SK-N-MC (cell line): ENCODE results near the gene MED13L.

ENCODE experiments used
- DNase-seq: peaks from one replicate; pipeline ENCODE4 v3.0.0-alpha.2; 2011; ENCODE audit warnings: low read depth, low spot score
- H3K27ac ChIP-seq: fragments of 200-600 bp; sonication (generic); 2 replicates; pipeline ENCODE4 v1.5.1; 2016; ENCODE audit warnings: mixed run types
- H3K36me3 ChIP-seq: fragments of 200-600 bp; sonication (generic); 2 replicates; pipeline ENCODE4 v1.6.1; 2017; ENCODE audit warnings: antibody characterized with exemption, low read length, mixed read lengths; ENCODE audit not compliant: insufficient read depth
- H3K4me3 ChIP-seq: fragments of 200-600 bp; sonication (generic); 2 replicates; pipeline ENCODE4 v1.5.1; 2016
- H3K9ac ChIP-seq: fragments of 200-600 bp; sonication (generic); 2 replicates; pipeline ENCODE4 v1.8.0; 2017; ENCODE audit warnings: mixed run types, mixed read lengths; ENCODE audit not compliant: insufficient read length
- H3K9me3 ChIP-seq: fragments of 200-600 bp; sonication (generic); 2 replicates; pipeline ENCODE4 v1.6.1; 2017; ENCODE audit warnings: low read depth, mild to moderate bottlenecking, antibody characterized with exemption, low read length, moderate library complexity, mixed read lengths
- EZH2 ChIP-seq: fragments of 200-600 bp; sonication (generic); IDR thresholded peaks from one replicate; pipeline ENCODE4 v1.6.1; 2017; ENCODE audit warnings: antibody characterized with exemption
- FOXP2 ChIP-seq: optimal IDR thresholded peaks from 2 replicates; pipeline ENCODE3; 2011; ENCODE audit warnings: mild to moderate bottlenecking, moderate library complexity; ENCODE audit not compliant: insufficient read depth; ENCODE audit errors: extremely low read length, control extremely low read depth
- POLR2AphosphoS5 ChIP-seq: IDR thresholded peaks from 2 replicates; pipeline ENCODE4 v1.6.1; 2012; ENCODE audit warnings: mild to moderate bottlenecking, low read depth, low read length, borderline replicate concordance

The MED13L gene

DNA sequence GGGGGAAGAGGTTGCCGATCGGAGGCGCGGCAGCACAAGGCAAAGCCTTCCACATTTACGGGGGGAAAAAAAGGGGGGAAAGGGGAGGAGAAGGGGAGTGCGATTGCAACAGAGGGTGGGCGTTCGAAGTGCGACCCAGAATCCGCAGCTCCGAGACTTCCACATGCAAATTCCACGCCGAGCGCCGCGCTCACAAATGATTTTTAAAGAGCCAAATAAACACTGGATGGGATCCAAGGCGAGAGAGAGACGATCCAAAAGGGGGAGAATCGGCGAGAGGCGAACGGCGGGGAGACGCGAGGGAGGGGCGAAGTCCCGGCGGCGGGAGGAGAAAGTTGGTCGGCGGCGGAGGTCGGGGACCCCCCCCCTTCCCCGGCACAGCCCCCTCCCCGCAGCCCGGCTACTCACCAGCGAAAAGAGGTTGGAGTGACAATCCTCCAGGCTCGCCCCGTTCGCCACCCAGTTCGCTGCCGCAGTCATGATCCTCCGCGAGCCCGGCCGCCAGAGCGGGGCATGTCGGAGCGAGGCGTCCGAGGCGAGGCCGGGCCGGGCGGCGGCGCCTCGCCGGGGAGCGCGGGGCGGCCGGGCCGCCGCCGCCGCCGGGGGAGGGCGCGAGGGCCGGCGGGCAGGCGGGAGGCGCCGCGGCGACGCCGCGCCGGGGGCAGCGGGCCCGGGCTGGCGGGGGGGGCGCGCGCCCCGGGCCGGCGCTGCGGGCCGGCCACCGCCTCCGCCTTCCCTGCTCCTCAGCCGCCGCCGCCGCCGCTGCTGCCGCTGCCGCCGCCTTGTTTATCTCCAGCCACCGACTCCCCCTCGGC is 634 bp downstream of the MED13L start:
- no peak for DNase-seq
- H3K27ac ChIP-seq = peak overlapping the region; percentile 77; the same call in 1 of the 2 replicates
- no peaks in the 10 kb centered on the region for H3K36me3 ChIP-seq
- H3K4me3 ChIP-seq = peak overlapping the region; percentile 89
- H3K9me3 ChIP-seq = no peaks in the 10 kb centered on the region
- peak overlapping the region; percentile 67 for H3K9ac ChIP-seq
- TF ChIP-seq FOXP2 (no peak), EZH2 (no peak), POLR2AphosphoS5 (no peak)

DNA sequence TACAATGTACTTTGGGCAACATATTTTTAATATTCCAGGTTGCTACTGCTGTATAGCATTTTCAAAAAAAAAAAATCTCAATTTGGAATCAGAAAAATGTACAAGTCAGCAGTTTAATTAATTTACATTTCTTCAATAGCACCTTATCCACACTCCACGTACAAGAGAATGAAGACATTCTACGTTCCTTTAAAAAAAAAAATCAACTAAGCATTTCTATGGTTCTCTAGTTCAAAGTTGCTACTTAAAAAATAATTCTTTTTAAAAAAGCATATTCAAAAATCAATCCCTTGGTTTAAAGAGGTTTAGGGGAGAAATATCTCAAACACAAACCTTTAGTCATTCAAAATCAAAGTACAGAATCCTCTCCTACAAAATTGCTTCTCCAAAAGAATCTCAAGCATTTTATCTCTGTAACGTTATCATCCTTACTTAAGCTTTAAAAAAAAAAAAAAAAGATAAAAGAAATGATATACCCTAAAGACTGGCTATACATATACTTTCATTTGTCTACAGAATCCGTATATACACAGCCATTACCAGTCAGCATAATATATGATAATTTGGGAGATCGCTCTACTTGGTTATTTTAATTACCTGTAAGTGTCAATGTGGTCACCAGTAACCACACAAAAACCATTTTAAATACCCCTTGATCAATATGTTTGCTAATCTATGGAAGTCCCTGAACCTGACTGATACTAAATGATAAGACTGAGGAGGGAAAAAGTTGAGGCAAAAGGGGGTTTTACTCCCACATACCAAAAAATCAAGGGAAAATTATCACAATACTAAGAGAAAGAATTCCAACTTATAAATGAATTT is 2.7 kb downstream of the MED13L start:
- Histone ChIP-seq H3K36me3 (no peaks in the 10 kb centered on the region), H3K9ac (peak overlapping the region; percentile 10), H3K9me3 (no peaks in the 10 kb centered on the region), H3K27ac (peak overlapping the region; percentile 58; the same call in 1 of the 2 replicates), H3K4me3 (peak overlapping the region; percentile 89)
- TF ChIP-seq FOXP2 (no peak), POLR2AphosphoS5 (no peak), EZH2 (no peak)
- no peak for DNase-seq

DNA sequence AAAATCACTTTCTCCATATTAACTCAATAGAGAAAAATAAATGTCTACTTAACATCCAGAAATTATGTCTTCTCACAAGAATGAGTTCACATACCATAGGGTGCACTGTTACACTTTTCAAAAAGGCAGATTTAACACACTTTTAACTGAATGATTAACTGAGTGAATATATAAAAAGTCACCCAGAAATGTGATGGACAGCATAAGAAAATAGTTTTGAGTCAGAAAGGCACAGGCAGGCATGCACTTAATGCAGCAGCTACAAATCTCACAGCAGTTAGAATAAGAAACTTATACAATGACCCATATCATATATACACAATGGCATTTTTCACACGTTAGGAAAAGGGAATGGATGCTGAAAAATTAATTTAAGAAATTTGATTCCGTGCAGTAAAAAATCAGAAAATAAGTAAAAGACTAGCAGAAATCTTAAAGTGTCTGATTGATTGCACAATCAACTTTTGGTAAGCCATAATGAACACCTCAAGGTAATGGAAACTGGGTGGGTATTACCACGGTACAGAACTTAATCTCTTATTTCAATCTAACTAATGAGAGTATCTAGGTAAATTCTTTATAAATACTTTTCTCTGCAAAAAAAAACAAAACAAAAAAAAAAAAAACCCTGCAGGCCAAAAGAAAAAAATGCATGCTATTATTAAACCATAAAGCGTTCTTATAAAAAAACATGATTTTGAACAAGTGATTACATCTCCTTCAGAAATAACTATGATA is 3.5 kb downstream of the MED13L start:
- peak overlapping the region; percentile 6 for H3K9ac ChIP-seq
- no peak for DNase-seq
- H3K4me3 ChIP-seq = peak overlapping the region; percentile 89
- no peaks in the 10 kb centered on the region for H3K9me3 ChIP-seq
- peak overlapping the region; percentile 58; the same call in 1 of the 2 replicates for H3K27ac ChIP-seq
- TF ChIP-seq POLR2AphosphoS5 (no peak), EZH2 (no peak), FOXP2 (no peak)
- H3K36me3 ChIP-seq = no peaks in the 10 kb centered on the region

DNA sequence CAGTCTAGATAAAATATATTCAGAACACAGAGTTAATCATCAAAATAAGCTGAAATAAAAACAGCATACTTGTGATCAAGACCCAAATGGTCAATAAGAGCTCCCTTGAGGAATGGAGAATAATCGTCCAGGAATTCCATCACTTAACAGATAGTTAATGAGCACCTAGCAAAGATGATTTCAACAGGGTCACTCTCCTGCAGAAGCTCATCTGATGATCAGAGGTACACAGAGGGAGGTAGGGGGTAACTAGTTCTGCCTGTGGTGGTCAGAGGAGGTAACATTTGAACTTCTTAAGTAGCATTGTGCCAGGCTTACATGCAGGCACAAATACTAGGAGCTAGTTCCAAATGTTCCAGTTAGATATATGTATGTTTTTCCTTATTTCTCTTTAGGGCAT is 9.5 kb downstream of the MED13L start:
- DNase-seq = no peak
- Histone ChIP-seq H3K36me3 (no peaks in the 10 kb centered on the region), H3K9me3 (no peaks in the 10 kb centered on the region), H3K27ac (peak overlapping the region; percentile 62; the same call in 1 of the 2 replicates), H3K9ac (no peak overlapping the region), H3K4me3 (peak overlapping the region; percentile 24; the same call in 1 of the 2 replicates)
- TF ChIP-seq EZH2 (no peak), FOXP2 (no peak), POLR2AphosphoS5 (no peak)

DNA sequence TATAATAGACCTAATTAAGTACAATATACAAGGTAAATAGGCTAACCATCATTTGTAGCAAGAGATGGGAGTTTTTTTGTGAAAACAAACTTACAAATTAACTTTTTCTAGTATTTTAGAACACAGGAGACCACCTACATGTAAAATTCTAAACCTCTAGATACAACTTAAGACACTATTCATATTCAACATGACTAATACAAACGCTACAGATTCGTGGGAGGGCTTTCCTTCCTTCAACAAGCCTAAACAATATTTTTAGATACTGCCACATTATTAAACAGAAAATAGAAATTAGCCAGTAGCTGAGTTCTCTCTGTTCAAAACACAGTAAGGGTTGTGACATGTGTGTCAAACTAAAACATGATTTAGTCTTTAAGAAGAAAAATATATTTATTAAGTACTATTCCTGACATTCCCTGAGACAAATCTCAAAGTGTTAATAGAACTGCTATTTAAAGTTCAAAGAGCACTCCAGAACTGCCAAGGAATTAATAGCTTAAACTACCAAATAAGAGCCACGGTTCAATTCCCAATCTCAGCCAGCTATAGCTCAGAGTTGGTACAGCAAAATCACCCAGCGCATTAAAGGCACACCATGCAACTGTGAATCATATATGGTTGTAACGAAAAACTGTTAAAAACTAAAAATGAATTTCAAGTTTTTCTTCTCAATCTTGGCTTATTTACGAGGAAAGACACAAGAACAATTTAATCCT is 10.7 kb downstream of the MED13L start:
- H3K9ac ChIP-seq = no peak overlapping the region
- H3K27ac ChIP-seq = no peak overlapping the region
- no peaks in the 10 kb centered on the region for H3K9me3 ChIP-seq
- no peak for TF ChIP-seq EZH2
- no peak for TF ChIP-seq POLR2AphosphoS5
- TF ChIP-seq FOXP2 = no peak
- H3K36me3 ChIP-seq = no peaks in the 10 kb centered on the region
- H3K4me3 ChIP-seq = peak overlapping the region; percentile 24; the same call in 1 of the 2 replicates
- DNase-seq = no peak

DNA sequence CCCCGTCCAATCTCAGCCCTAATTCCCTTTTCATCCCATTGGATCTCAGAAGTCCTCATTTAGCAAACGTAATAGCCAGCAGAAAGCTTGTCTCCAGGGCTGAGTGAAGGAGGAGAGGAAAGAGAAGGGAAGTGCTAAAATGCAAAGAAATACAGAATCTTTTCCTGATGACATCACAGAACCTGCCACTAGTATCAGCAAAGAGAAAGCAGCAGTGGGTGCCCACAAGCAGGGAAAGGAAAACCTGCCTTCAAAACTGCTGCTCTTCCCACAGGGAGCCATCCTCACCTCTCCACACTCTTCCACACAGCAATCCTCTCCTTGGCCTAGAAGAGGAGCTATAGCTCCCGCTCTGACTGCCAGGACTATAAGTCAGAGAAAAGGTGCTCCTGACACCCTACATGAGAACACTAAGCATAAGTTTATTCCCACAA is 11.3 kb downstream of the MED13L start:
- Histone ChIP-seq H3K4me3 (no peak overlapping the region), H3K36me3 (no peaks in the 10 kb centered on the region), H3K9ac (no peak overlapping the region), H3K9me3 (no peaks in the 10 kb centered on the region), H3K27ac (0 out of 2 replicates have a peak overlapping the region, but pooled peaks have one; percentile 12)
- no peak for DNase-seq
- TF ChIP-seq FOXP2 = no peak
- no peak for TF ChIP-seq EZH2
- TF ChIP-seq POLR2AphosphoS5 = no peak

DNA sequence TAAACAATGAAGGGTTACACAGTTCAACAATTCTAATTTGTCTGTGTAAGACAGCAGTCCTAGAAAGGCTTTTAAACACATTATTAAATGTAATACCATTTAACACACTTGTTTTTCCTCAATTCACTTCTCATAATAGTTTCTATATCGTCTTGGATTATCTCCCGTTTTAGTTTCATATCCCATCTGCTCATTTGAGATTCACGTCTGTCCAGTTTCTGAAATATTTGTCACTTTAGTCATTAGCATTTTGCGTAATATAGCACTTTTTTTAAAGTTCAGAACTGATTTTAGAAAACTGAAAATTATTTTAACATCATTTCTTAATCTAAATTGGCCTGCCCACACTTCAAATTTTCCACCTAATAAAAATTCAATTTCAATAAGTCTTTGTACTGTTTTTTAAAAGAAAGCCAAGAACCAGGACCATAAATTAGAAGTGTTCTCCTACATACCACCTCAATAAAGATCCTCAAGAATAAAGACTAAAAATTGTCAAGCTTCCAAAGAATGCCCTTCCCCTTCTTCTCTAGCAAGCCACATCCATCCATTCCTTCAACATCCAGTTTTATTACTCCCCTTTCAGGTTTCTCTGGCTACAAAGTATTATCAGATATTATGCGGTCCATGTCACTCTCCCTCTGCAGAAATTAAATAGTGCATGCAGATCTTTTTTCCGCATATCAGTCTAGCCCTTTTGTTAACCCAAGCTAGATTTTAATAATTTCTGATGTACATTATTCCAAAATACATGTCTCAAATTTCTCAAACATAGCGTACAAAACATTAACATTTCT is 11.9 kb downstream of the MED13L start:
- Histone ChIP-seq H3K9me3 (no peaks in the 10 kb centered on the region), H3K9ac (no peak overlapping the region), H3K36me3 (no peaks in the 10 kb centered on the region), H3K4me3 (no peak overlapping the region), H3K27ac (0 out of 2 replicates have a peak overlapping the region, but pooled peaks have one; percentile 12)
- TF ChIP-seq FOXP2 (no peak), POLR2AphosphoS5 (no peak), EZH2 (no peak)
- no peak for DNase-seq
